GM18526 (cell line): ENCODE measurements around the gene CENPS.

Experiments
- POLR2A ChIP-seq: IDR thresholded peaks from 3 replicates; pipeline ENCODE4 v1.6.1; 2011; ENCODE audit not compliant: insufficient read length; ENCODE audit errors: extremely low read depth

Gene CENPS

GRCh38 chr1:10440305-10440704, 10.1 kb downstream of the CENPS start:
- TF ChIP-seq POLR2A: no peak

- no peak for TF ChIP-seq POLR2A
These were observed 10.6 kb downstream of the CENPS start for GRCh38 chr1:10440794-10441193.

- TF ChIP-seq POLR2A: no peak
These were observed 14.0 kb downstream of the CENPS start for GRCh38 chr1:10444248-10444647.

GRCh38 chr1:10444795-10445397, 14.7 kb downstream of the CENPS start:
- TF ChIP-seq POLR2A: no peak

GRCh38 chr1:10446790-10447422, 16.7 kb downstream of the CENPS start:
- TF ChIP-seq POLR2A: no peak

- TF ChIP-seq POLR2A: no peak
These were observed 19.5 kb downstream of the CENPS start, which contains the start of gene CORT for GRCh38 chr1:10449751-10450150. TSS of gene CORT (plus strand) at chr1:10450031. CDS start at chr1:10450224, 193 bp downstream.

- no peak for TF ChIP-seq POLR2A
These were observed 20.1 kb downstream of the CENPS start for GRCh38 chr1:10450156-10450814.

- TF ChIP-seq POLR2A: no peak
These were observed 20.6 kb downstream of the CENPS start for GRCh38 chr1:10450836-10451235.

GRCh38 chr1:10451287-10451686, 21.1 kb downstream of the CENPS start:
- TF ChIP-seq POLR2A: no peak

GRCh38 chr1:10456048-10456447, 25.8 kb downstream of the CENPS start:
- TF ChIP-seq POLR2A: no peak

- TF ChIP-seq POLR2A: no peak
These were observed 26.4 kb downstream of the CENPS start for GRCh38 chr1:10456661-10457060.

- no peak for TF ChIP-seq POLR2A
These were observed 27.6 kb downstream of the CENPS start for GRCh38 chr1:10457875-10458274.

- no peak for TF ChIP-seq POLR2A
These were observed 29.0 kb downstream of the CENPS start for GRCh38 chr1:10459184-10459583.

- TF ChIP-seq POLR2A: no peak
These were observed 36.8 kb downstream of the CENPS start for GRCh38 chr1:10467078-10467477.

GRCh38 chr1:10470043-10470442, 39.8 kb downstream of the CENPS start:
- TF ChIP-seq POLR2A: no peak
